K562 (cell line): ENCODE data around the gene BAHD1. TPM values are rescaled to one million over a fixed set of nuclear protein-coding genes. Genes with fewer than 3 reads are reported as not detected.
A peak's percentile ranks its signal among the peaks of the same experiment; 100 is the strongest.

Source experiments
- ARID1B ChIP-seq: fragments of 450-650 bp; IDR thresholded peaks from 2 replicates; pipeline ENCODE4 v1.6.1; 2016; ENCODE audit warnings: antibody characterized with exemption, mild to moderate bottlenecking, inconsistent platforms
- CCNT2 ChIP-seq: IDR thresholded peaks from 2 replicates; pipeline ENCODE4 v1.6.1; 2011; ENCODE audit warnings: borderline replicate concordance, low read depth, mild to moderate bottlenecking, moderate library complexity, mixed read lengths, low read length; ENCODE audit not compliant: insufficient read length; ENCODE audit errors: extremely low read depth
- GTF2E2 ChIP-seq: fragments of 200-800 bp; sonication (Bioruptor generic); IDR thresholded peaks from 2 replicates; pipeline ENCODE4 v1.6.1; 2016; ENCODE audit warnings: missing genetic modification characterization, missing compliant biosample characterization
- HMG20A ChIP-seq: fragments of 450-650 bp; formaldehyde crosslinking; conservative IDR thresholded peaks from 2 replicates; pipeline ENCODE4 v1.4.0; 2020; ENCODE audit warnings: mild to moderate bottlenecking, mixed read lengths
- HOXB6 ChIP-seq: fragments of 250-450 bp; sonication (Bioruptor Pico); IDR thresholded peaks from 2 replicates; pipeline ENCODE4 v1.5.1; 2022; ENCODE audit warnings: mild to moderate bottlenecking, borderline replicate concordance
- IRF9 ChIP-seq: fragments of 450-650 bp; IDR thresholded peaks from 2 replicates; pipeline ENCODE4 v1.6.1; 2016; ENCODE audit warnings: missing biosample characterization, missing genetic modification characterization
- MYC ChIP-seq, 2 experiments: fragments of 250-450 bp in 1 of 2; sonication (Bioruptor Pico) in 1 of 2; IDR thresholded peaks; 2 replicates each; pipeline versions ENCODE4 v1.5.1 to v1.6.1; 2012 to 2021; ENCODE audit warnings: low read depth in 2 of 2, borderline replicate concordance in 1 of 2, improper control_type of control experiment in 1 of 2, low read length in 1 of 2, mild to moderate bottlenecking in 1 of 2, moderate library complexity in 1 of 2
- NCOA2 ChIP-seq, 2 experiments: fragments of 450-650 bp; IDR thresholded peaks; 2 replicates each; pipeline ENCODE4 v1.6.1; 2018; ENCODE audit warnings: mild to moderate bottlenecking in 2 of 2, moderate library complexity in 1 of 2; ENCODE audit not compliant: partially characterized antibody in 2 of 2
- NR2C2 ChIP-seq, 2 experiments: fragments of 200-800 bp in 1 of 2; sonication (Bioruptor generic) in 1 of 2; sonication (generic) in 1 of 2; formaldehyde crosslinking in 1 of 2; IDR thresholded peaks; 2 replicates each; pipeline versions ENCODE4 v1.6.1 to v1.8.0; 2016 to 2022; ENCODE audit warnings: mild to moderate bottlenecking in 1 of 2, missing compliant biosample characterization in 1 of 2, missing genetic modification characterization in 1 of 2, missing genetic modification reagents in 1 of 2
- RBM22 ChIP-seq: fragments of 200-400 bp; formaldehyde crosslinking; IDR thresholded peaks from 2 replicates; pipeline ENCODE4 v1.6.1; 2018; ENCODE audit warnings: low read length, low read depth; ENCODE audit not compliant: poor library complexity, severe bottlenecking
- REST ChIP-seq, 2 experiments: fragments of 450-650 bp; formaldehyde crosslinking in 1 of 2; IDR thresholded peaks; 2 replicates each; pipeline versions ENCODE4 v1.4.0 to v1.6.1; 2014 to 2020; ENCODE audit warnings: mild to moderate bottlenecking in 2 of 2, borderline replicate concordance in 1 of 2, low read depth in 1 of 2
- THAP7 ChIP-seq: fragments of 250-450 bp; sonication (Bioruptor Pico); IDR thresholded peaks from 2 replicates; pipeline ENCODE4 v1.5.0; 2021
- TOE1 ChIP-seq, 2 experiments: fragments of 450-650 bp in 1 of 2; sonication (generic) in 1 of 2; formaldehyde crosslinking in 1 of 2; IDR thresholded peaks; 2 replicates each; pipeline versions ENCODE4 v1.7.1 to v1.8.0; 2016 to 2022; ENCODE audit warnings: borderline replicate concordance in 2 of 2, mild to moderate bottlenecking in 2 of 2, antibody characterized with exemption in 1 of 2, inconsistent platforms in 1 of 2, low read depth in 1 of 2, missing genetic modification reagents in 1 of 2, moderate library complexity in 1 of 2
- polyA plus RNA-seq, 8 experiments: library from polyadenylated mRNA; depleted of rRNA in 4 of 8; stranded (reverse) in 5 of 8; unstranded in 3 of 8; fragments of >200 nt; fragmentation: Nextera tagmentation in 2 of 8; fragmentation: Illumina TruSeq in 1 of 8; extraction: Ambion mirVana in 2 of 8; extraction: Trizol in 1 of 8; gene quantifications; 2 replicates each; pipeline versions ENCODE4 v1.2.1 to v1.2.3, GENCODE V29; 2011 to 2014; ENCODE audit warnings: inconsistent platforms in 1 of 8, missing spikeins in 1 of 8
- total RNA-seq, 7 experiments: library from RNA; depleted of rRNA in 6 of 7; stranded (reverse); fragments of >200 nt in 6 of 7; fragmentation: Illumina TruSeq in 2 of 7; extraction: Trizol in 2 of 7; gene quantifications; 2 replicates each; pipeline versions ENCODE4 v1.2.1 to v1.2.3, GENCODE V29; 2011 to 2021; ENCODE audit warnings: low replicate concordance in 1 of 7

Gene BAHD1
- total and polyA plus RNA-seq, 9 of the 15 experiments (the other 6 are each of a cell fraction or from before 2014, with no cell fraction given) = 0.55 to 38.5 (median 11.5) TPM

- peak; percentile 28; the same call in 1 of the 2 replicates for TF ChIP-seq REST (IDR thresholded peaks at IDR 0.05; ENCODE audit: borderline replicate concordance)
- no peak for TF ChIP-seq REST (CRISPR knock-in tag; IDR thresholded peaks at IDR 0.05; ENCODE audit: low read depth)
- TF ChIP-seq THAP7 (CRISPR knock-in tag) = no peak
- TF ChIP-seq IRF9 = peak; percentile 30; the same call in 1 of the 2 replicates
- TF ChIP-seq MYC (IDR thresholded peaks at IDR 0.05; ENCODE audit: low read depth, low read length) = peak; percentile 83
- TF ChIP-seq MYC (CRISPR knock-in tag; IDR thresholded peaks at IDR 0.05; ENCODE audit: borderline replicate concordance, low read depth) = no peak
- TF ChIP-seq RBM22 = peak; percentile 50
- TF ChIP-seq HMG20A (CRISPR knock-in tag) = no peak
- no peak for TF ChIP-seq NR2C2 (CRISPR knock-in tag; IDR thresholded peaks at IDR 0.05)
- peak; percentile 91 for TF ChIP-seq NR2C2 (tag; IDR thresholded peaks at IDR 0.05)
- no peak for TF ChIP-seq HOXB6 (CRISPR knock-in tag)
- TF ChIP-seq CCNT2 = peak; percentile 95
- TF ChIP-seq TOE1 (IDR thresholded peaks at IDR 0.05; ENCODE audit: borderline replicate concordance) = no peak; the same call in 1 of the 2 replicates
- TF ChIP-seq TOE1 (CRISPR knock-in tag; IDR thresholded peaks at IDR 0.05; ENCODE audit: borderline replicate concordance, low read depth) = no peak
- TF ChIP-seq GTF2E2 (tag) = no peak
- TF ChIP-seq NCOA2 (IDR thresholded peaks at IDR 0.05; ENCODE audit: partially characterized antibody in 2 of 2) = no peak
- no peak for TF ChIP-seq ARID1B
Observed at GRCh38 chr15:40511472-40512133, 70.8 kb downstream of the BAHD1 start (continued).
